Measurements from ENCODE around the gene ZNF2.

DNA sequence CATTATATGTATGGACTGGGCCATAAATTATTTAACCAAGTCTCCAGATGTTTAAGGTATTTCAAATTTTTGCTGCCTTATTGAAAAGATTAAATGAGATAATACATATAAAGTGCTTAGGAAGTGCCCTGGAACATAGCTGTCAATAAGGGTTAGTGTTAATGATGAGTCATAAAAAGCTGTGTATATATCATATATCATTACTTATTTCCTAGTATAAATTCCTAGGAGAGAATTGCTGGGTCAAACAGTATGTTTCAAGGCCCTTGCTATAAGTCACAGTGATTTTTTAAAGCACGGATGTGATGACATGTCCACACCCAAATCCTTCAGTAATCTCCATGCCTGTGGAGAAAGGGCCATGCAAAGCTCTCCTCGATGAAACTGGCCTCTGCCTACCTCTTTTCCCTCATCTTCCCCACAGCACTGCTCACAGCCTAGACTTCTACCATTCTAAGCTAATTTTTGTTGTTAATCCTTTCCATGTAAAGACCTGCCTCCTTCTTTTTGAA is 8.5 kb downstream of the ZNF2 start:
- TF ChIP-seq, protein P1, sequence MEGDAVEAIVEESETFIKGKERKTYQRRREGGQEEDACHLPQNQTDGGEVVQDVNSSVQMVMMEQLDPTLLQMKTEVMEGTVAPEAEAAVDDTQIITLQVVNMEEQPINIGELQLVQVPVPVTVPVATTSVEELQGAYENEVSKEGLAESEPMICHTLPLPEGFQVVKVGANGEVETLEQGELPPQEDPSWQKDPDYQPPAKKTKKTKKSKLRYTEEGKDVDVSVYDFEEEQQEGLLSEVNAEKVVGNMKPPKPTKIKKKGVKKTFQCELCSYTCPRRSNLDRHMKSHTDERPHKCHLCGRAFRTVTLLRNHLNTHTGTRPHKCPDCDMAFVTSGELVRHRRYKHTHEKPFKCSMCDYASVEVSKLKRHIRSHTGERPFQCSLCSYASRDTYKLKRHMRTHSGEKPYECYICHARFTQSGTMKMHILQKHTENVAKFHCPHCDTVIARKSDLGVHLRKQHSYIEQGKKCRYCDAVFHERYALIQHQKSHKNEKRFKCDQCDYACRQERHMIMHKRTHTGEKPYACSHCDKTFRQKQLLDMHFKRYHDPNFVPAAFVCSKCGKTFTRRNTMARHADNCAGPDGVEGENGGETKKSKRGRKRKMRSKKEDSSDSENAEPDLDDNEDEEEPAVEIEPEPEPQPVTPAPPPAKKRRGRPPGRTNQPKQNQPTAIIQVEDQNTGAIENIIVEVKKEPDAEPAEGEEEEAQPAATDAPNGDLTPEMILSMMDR (conservative IDR thresholded peaks at IDR 0.05) = no peak
- TF ChIP-seq ZFX (IDR thresholded peaks at IDR 0.05) = no peak
